HEK293T (cell line): ENCODE measurements around the gene MYO1B.

Experiments
- ARNT ChIP-seq: fragments of 450-650 bp; IDR thresholded peaks from 2 replicates; pipeline ENCODE4 v1.6.1; 2017; ENCODE audit warnings: mild to moderate bottlenecking
- CTBP1 ChIP-seq: fragments of 450-650 bp; IDR thresholded peaks from 2 replicates; pipeline ENCODE4 v1.6.1; 2016; ENCODE audit warnings: borderline replicate concordance
- ELF4 ChIP-seq: fragments of 450-650 bp; IDR thresholded peaks from 2 replicates; pipeline ENCODE4 v1.6.1; 2017; ENCODE audit warnings: antibody characterized with exemption
- FOXM1 ChIP-seq: fragments of 450-650 bp; IDR thresholded peaks from 2 replicates; pipeline ENCODE4 v1.6.1; 2017; ENCODE audit warnings: mild to moderate bottlenecking, borderline replicate concordance
- HDGF ChIP-seq: fragments of 450-650 bp; IDR thresholded peaks from 2 replicates; pipeline ENCODE4 v1.6.1; 2017; ENCODE audit warnings: antibody characterized with exemption, borderline replicate concordance
- SP1 ChIP-seq: fragments of 450-650 bp; IDR thresholded peaks from 2 replicates; pipeline ENCODE4 v1.6.1; 2017

DNA sequence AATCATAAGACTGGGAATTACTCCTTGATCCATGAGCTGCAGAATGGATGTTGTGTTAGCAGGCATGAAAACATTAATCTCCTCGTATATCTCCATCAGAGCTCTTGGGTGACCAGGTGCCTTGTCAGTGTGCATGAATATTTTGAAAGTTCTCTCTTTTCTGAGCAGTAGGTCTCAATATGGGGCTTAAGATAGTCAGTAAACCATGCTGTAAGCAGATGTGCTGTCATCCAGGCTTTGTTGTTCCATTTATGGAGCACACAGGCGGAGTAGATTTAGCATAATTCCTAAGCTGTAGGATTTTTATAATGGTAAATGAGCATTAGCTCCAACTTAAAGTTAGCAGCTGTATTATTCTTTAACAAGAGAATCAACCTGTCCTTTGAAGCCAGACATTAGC is 160.3 kb downstream of the MYO1B start:
- no peak for TF ChIP-seq ELF4
- no peak for TF ChIP-seq FOXM1
- TF ChIP-seq ARNT = no peak
- TF ChIP-seq HDGF = no peak
- no peak for TF ChIP-seq CTBP1
- no peak for TF ChIP-seq SP1
